ENCODE results near the gene OSBP2.
A peak's percentile ranks its signal among the peaks of the same experiment; 100 is the strongest.

Gene OSBP2

GRCh38 chr22:30865656-30866055 is 171.0 kb downstream of the OSBP2 start:
- DNase-seq (ENCODE audit: low read depth) = no peak
- H3K27me3 ChIP-seq (replicated peaks; ENCODE audit: control insufficient read depth, insufficient read depth, low read length) = no peaks in the 10 kb centered on the region
- no peak overlapping the region for H3K9ac ChIP-seq (ENCODE audit: low read length)
- no peak overlapping the region for H3K4me3 ChIP-seq (ENCODE audit: low read length)
- peaks cover 16% of the 10 kb centered on the region for H3K4me1 ChIP-seq (ENCODE audit: control insufficient read depth, insufficient read depth, low read length)
- no peaks in the 10 kb centered on the region for H3K9me3 ChIP-seq (ENCODE audit: control insufficient read depth, low read length)
- H3K36me3 ChIP-seq (ENCODE audit: control insufficient read depth, insufficient read depth, low read length, severe bottlenecking) = no peaks in the 10 kb centered on the region

GRCh38 chr22:30866216-30866615 is 171.5 kb downstream of the OSBP2 start:
- Histone ChIP-seq H3K9ac (ENCODE audit: low read length) (no peak overlapping the region), H3K27me3 (replicated peaks; ENCODE audit: control insufficient read depth, insufficient read depth, low read length) (no peaks in the 10 kb centered on the region), H3K9me3 (ENCODE audit: control insufficient read depth, low read length) (no peaks in the 10 kb centered on the region), H3K4me1 (ENCODE audit: control insufficient read depth, insufficient read depth, low read length) (peaks cover 16% of the 10 kb centered on the region), H3K4me3 (ENCODE audit: low read length) (no peak overlapping the region), H3K36me3 (ENCODE audit: control insufficient read depth, insufficient read depth, low read length, severe bottlenecking) (no peaks in the 10 kb centered on the region)
- DNase-seq (ENCODE audit: low read depth) = no peak

- Histone ChIP-seq H3K4me1 (ENCODE audit: control insufficient read depth, insufficient read depth, low read length) (peaks cover 16% of the 10 kb centered on the region), H3K36me3 (ENCODE audit: control insufficient read depth, insufficient read depth, low read length, severe bottlenecking) (no peaks in the 10 kb centered on the region), H3K27me3 (replicated peaks; ENCODE audit: control insufficient read depth, insufficient read depth, low read length) (no peaks in the 10 kb centered on the region), H3K9me3 (ENCODE audit: control insufficient read depth, low read length) (no peaks in the 10 kb centered on the region), H3K4me3 (ENCODE audit: low read length) (no peak overlapping the region), H3K9ac (ENCODE audit: low read length) (no peak overlapping the region)
- no peak for DNase-seq (ENCODE audit: low read depth)
Measured at GRCh38 chr22:30866811-30867271, 172.2 kb downstream of the OSBP2 start.

- Histone ChIP-seq H3K4me3 (ENCODE audit: low read length) (no peak overlapping the region), H3K36me3 (ENCODE audit: control insufficient read depth, insufficient read depth, low read length, severe bottlenecking) (no peaks in the 10 kb centered on the region), H3K27me3 (replicated peaks; ENCODE audit: control insufficient read depth, insufficient read depth, low read length) (no peaks in the 10 kb centered on the region), H3K9me3 (ENCODE audit: control insufficient read depth, low read length) (no peaks in the 10 kb centered on the region), H3K9ac (ENCODE audit: low read length) (no peak overlapping the region), H3K4me1 (ENCODE audit: control insufficient read depth, insufficient read depth, low read length) (peaks cover 14% of the 10 kb centered on the region)
- no peak for DNase-seq (ENCODE audit: low read depth)
Measured at GRCh38 chr22:30867746-30868662, 173.3 kb downstream of the OSBP2 start.

- DNase-seq (ENCODE audit: low read depth) = peak; percentile 37
Measured at GRCh38 chr22:30868663-30869385, 174.2 kb downstream of the OSBP2 start.

GRCh38 chr22:30869667-30870395 is 175.2 kb downstream of the OSBP2 start:
- no peak for DNase-seq (ENCODE audit: low read depth)
- Histone ChIP-seq H3K9me3 (ENCODE audit: control insufficient read depth, low read length) (no peaks in the 10 kb centered on the region), H3K9ac (ENCODE audit: low read length) (no peak overlapping the region), H3K36me3 (ENCODE audit: control insufficient read depth, insufficient read depth, low read length, severe bottlenecking) (no peaks in the 10 kb centered on the region), H3K4me1 (ENCODE audit: control insufficient read depth, insufficient read depth, low read length) (peaks cover 6% of the 10 kb centered on the region), H3K4me3 (ENCODE audit: low read length) (no peak overlapping the region), H3K27me3 (replicated peaks; ENCODE audit: control insufficient read depth, insufficient read depth, low read length) (no peaks in the 10 kb centered on the region)

More at GRCh38 chr22:30868663-30869385, 174.2 kb downstream of the OSBP2 start:
- H3K4me3 ChIP-seq (ENCODE audit: low read length) = no peak overlapping the region
- H3K4me1 ChIP-seq (ENCODE audit: control insufficient read depth, insufficient read depth, low read length) = peaks cover 6% of the 10 kb centered on the region
- no peaks in the 10 kb centered on the region for H3K27me3 ChIP-seq (replicated peaks; ENCODE audit: control insufficient read depth, insufficient read depth, low read length)
- no peak overlapping the region for H3K9ac ChIP-seq (ENCODE audit: low read length)
- H3K36me3 ChIP-seq (ENCODE audit: control insufficient read depth, insufficient read depth, low read length, severe bottlenecking) = no peaks in the 10 kb centered on the region
- no peaks in the 10 kb centered on the region for H3K9me3 ChIP-seq (ENCODE audit: control insufficient read depth, low read length)

GRCh38 chr22:30870451-30871345 is 176.0 kb downstream of the OSBP2 start:
- Histone ChIP-seq H3K27me3 (replicated peaks; ENCODE audit: control insufficient read depth, insufficient read depth, low read length) (no peaks in the 10 kb centered on the region), H3K9me3 (ENCODE audit: control insufficient read depth, low read length) (no peaks in the 10 kb centered on the region), H3K4me1 (ENCODE audit: control insufficient read depth, insufficient read depth, low read length) (peaks cover 6% of the 10 kb centered on the region), H3K36me3 (ENCODE audit: control insufficient read depth, insufficient read depth, low read length, severe bottlenecking) (no peaks in the 10 kb centered on the region), H3K9ac (ENCODE audit: low read length) (no peak overlapping the region), H3K4me3 (ENCODE audit: low read length) (no peak overlapping the region)
- DNase-seq (ENCODE audit: low read depth) = no peak

- Histone ChIP-seq H3K9ac (ENCODE audit: low read length) (no peak overlapping the region), H3K36me3 (ENCODE audit: control insufficient read depth, insufficient read depth, low read length, severe bottlenecking) (no peaks in the 10 kb centered on the region), H3K27me3 (replicated peaks; ENCODE audit: control insufficient read depth, insufficient read depth, low read length) (no peaks in the 10 kb centered on the region), H3K4me3 (ENCODE audit: low read length) (no peak overlapping the region), H3K9me3 (ENCODE audit: control insufficient read depth, low read length) (no peaks in the 10 kb centered on the region), H3K4me1 (ENCODE audit: control insufficient read depth, insufficient read depth, low read length) (peaks cover 6% of the 10 kb centered on the region)
- no peak for DNase-seq (ENCODE audit: low read depth)
Measured at GRCh38 chr22:30871391-30872284, 177.0 kb downstream of the OSBP2 start.

- Histone ChIP-seq H3K9ac (ENCODE audit: low read length) (no peak overlapping the region), H3K4me1 (ENCODE audit: control insufficient read depth, insufficient read depth, low read length) (peaks cover 12% of the 10 kb centered on the region), H3K27me3 (replicated peaks; ENCODE audit: control insufficient read depth, insufficient read depth, low read length) (no peaks in the 10 kb centered on the region), H3K4me3 (ENCODE audit: low read length) (no peak overlapping the region), H3K9me3 (ENCODE audit: control insufficient read depth, low read length) (no peaks in the 10 kb centered on the region), H3K36me3 (ENCODE audit: control insufficient read depth, insufficient read depth, low read length, severe bottlenecking) (no peaks in the 10 kb centered on the region)
- no peak for DNase-seq (ENCODE audit: low read depth)
Measured at GRCh38 chr22:30872285-30873041, 177.8 kb downstream of the OSBP2 start.

Measured in adipocyte (in vitro differentiated cells).